ENCODE measurements around the gene DCC. TPM values are rescaled to one million over a fixed set of nuclear protein-coding genes. Genes with fewer than 3 reads are reported as not detected.
A peak's percentile ranks its signal among the peaks of the same experiment; 100 is the strongest.

Gene DCC
- total and polyA plus RNA-seq, 5 donors from 2014 or later = not detected

- Mint-ChIP-seq H3K36me3 (no peaks in the 10 kb centered on the region), H3K27ac (no peak overlapping the region), H3K9me3 (peaks cover 0 to 4% (median 1%) of the 10 kb centered on the region in 7 donors), H3K4me1 (no peaks in the 10 kb centered on the region), H3K27me3 (no peaks in the 10 kb centered on the region), H3K4me3 (no peak overlapping the region)
- Histone ChIP-seq H3K9me3 (ENCODE audit: control insufficient read depth in 2 of 2, low read length in 2 of 2) (no peaks in the 10 kb centered on the region), H3K27me3 (ENCODE audit: control insufficient read depth, insufficient read depth, low read length) (no peaks in the 10 kb centered on the region), H3K27ac (ENCODE audit: insufficient read depth, low read length, poor library complexity, severe bottlenecking) (no peak overlapping the region), H3K4me3 (ENCODE audit: low read depth, low read length) (no peak overlapping the region), H3K4me1 (ENCODE audit: control insufficient read depth, insufficient read depth, low read length, poor library complexity, severe bottlenecking) (no peaks in the 10 kb centered on the region), H3K36me3 (ENCODE audit: control insufficient read depth, insufficient read depth, low read length) (no peaks in the 10 kb centered on the region)
- no peak for DNase-seq
- no peak for ATAC-seq (ENCODE audit: low read depth in 2 of 2)
Measured at GRCh38 chr18:52914148-52914547, 574.2 kb downstream of the DCC start.

GRCh38 chr18:52920665-52921064 lies 580.7 kb downstream of the DCC start:
- peaks cover 0 to 6% (median 3%) of the 10 kb centered on the region in 7 donors for H3K9me3 Mint-ChIP-seq
- Histone ChIP-seq H3K27me3 (ENCODE audit: control insufficient read depth, insufficient read depth, low read length) (no peaks in the 10 kb centered on the region), H3K4me1 (ENCODE audit: control insufficient read depth, insufficient read depth, low read length, poor library complexity, severe bottlenecking) (no peaks in the 10 kb centered on the region), H3K4me3 (ENCODE audit: low read depth, low read length) (no peak overlapping the region), H3K27ac (ENCODE audit: insufficient read depth, low read length, poor library complexity, severe bottlenecking) (no peak overlapping the region), H3K36me3 (ENCODE audit: control insufficient read depth, insufficient read depth, low read length) (no peaks in the 10 kb centered on the region), H3K9me3 (ENCODE audit: control insufficient read depth in 2 of 2, low read length in 2 of 2) (no peaks in the 10 kb centered on the region)
- ATAC-seq (ENCODE audit: low read depth in 2 of 2) (no peak), DNase-seq (no peak)
- H3K4me1 Mint-ChIP-seq = no peaks in the 10 kb centered on the region
- H3K36me3 Mint-ChIP-seq = no peaks in the 10 kb centered on the region
- H3K27me3 Mint-ChIP-seq = no peaks in the 10 kb centered on the region
- H3K27ac Mint-ChIP-seq = no peak overlapping the region
- no peak overlapping the region for H3K4me3 Mint-ChIP-seq

GRCh38 chr18:52933356-52933755 lies 593.4 kb downstream of the DCC start:
- no peak for ATAC-seq (ENCODE audit: low read depth in 2 of 2)
- Mint-ChIP-seq H3K27ac (no peak overlapping the region), H3K4me3 (no peak overlapping the region), H3K36me3 (no peaks in the 10 kb centered on the region), H3K4me1 (no peaks in the 10 kb centered on the region), H3K27me3 (no peaks in the 10 kb centered on the region), H3K9me3 (peaks cover 0 to 17% (median 3%) of the 10 kb centered on the region in 7 donors)
- H3K9me3 ChIP-seq (ENCODE audit: control insufficient read depth in 2 of 2, low read length in 2 of 2) = no peaks in the 10 kb centered on the region
- H3K4me3 ChIP-seq (ENCODE audit: low read depth, low read length) = no peak overlapping the region
- no peak overlapping the region for H3K27ac ChIP-seq (ENCODE audit: insufficient read depth, low read length, poor library complexity, severe bottlenecking)
- H3K27me3 ChIP-seq (ENCODE audit: control insufficient read depth, insufficient read depth, low read length) = no peaks in the 10 kb centered on the region
- H3K4me1 ChIP-seq (ENCODE audit: control insufficient read depth, insufficient read depth, low read length, poor library complexity, severe bottlenecking) = no peaks in the 10 kb centered on the region
- H3K36me3 ChIP-seq (ENCODE audit: control insufficient read depth, insufficient read depth, low read length) = no peaks in the 10 kb centered on the region
- no peak for DNase-seq

GRCh38 chr18:52936931-52937330 lies 596.9 kb downstream of the DCC start:
- Histone ChIP-seq H3K27me3 (ENCODE audit: control insufficient read depth, insufficient read depth, low read length) (no peaks in the 10 kb centered on the region), H3K4me1 (ENCODE audit: control insufficient read depth, insufficient read depth, low read length, poor library complexity, severe bottlenecking) (no peaks in the 10 kb centered on the region), H3K9me3 (ENCODE audit: control insufficient read depth in 2 of 2, low read length in 2 of 2) (no peaks in the 10 kb centered on the region), H3K4me3 (ENCODE audit: low read depth, low read length) (no peak overlapping the region), H3K27ac (ENCODE audit: insufficient read depth, low read length, poor library complexity, severe bottlenecking) (no peak overlapping the region), H3K36me3 (ENCODE audit: control insufficient read depth, insufficient read depth, low read length) (no peaks in the 10 kb centered on the region)
- no peak overlapping the region for H3K4me3 Mint-ChIP-seq
- H3K36me3 Mint-ChIP-seq = no peaks in the 10 kb centered on the region
- H3K9me3 Mint-ChIP-seq = peaks cover 2 to 28% (median 4%) of the 10 kb centered on the region in 7 donors
- H3K27ac Mint-ChIP-seq = no peak overlapping the region
- no peak for ATAC-seq (ENCODE audit: low read depth in 2 of 2)
- H3K27me3 Mint-ChIP-seq = no peaks in the 10 kb centered on the region
- no peak for DNase-seq
- no peaks in the 10 kb centered on the region for H3K4me1 Mint-ChIP-seq

- H3K27me3 ChIP-seq (ENCODE audit: control insufficient read depth, insufficient read depth, low read length) = no peaks in the 10 kb centered on the region
Measured at GRCh38 chr18:52937840-52938239, 597.8 kb downstream of the DCC start.

GRCh38 chr18:52945552-52945951 lies 605.6 kb downstream of the DCC start:
- ATAC-seq (ENCODE audit: low read depth in 2 of 2) = no peak
- Mint-ChIP-seq H3K27ac (no peak overlapping the region), H3K27me3 (no peaks in the 10 kb centered on the region)

More at GRCh38 chr18:52937840-52938239, 597.8 kb downstream of the DCC start:
- Mint-ChIP-seq H3K4me3 (peak overlapping the region in 1 of 4 donors; percentile 48), H3K9me3 (peaks cover 2 to 28% (median 4%) of the 10 kb centered on the region in 7 donors), H3K36me3 (no peaks in the 10 kb centered on the region), H3K27me3 (no peaks in the 10 kb centered on the region), H3K4me1 (no peaks in the 10 kb centered on the region), H3K27ac (no peak overlapping the region)
- H3K4me1 ChIP-seq (ENCODE audit: control insufficient read depth, insufficient read depth, low read length, poor library complexity, severe bottlenecking) = no peaks in the 10 kb centered on the region
- ATAC-seq (ENCODE audit: low read depth in 2 of 2) (no peak), DNase-seq (no peak)
- H3K4me3 ChIP-seq (ENCODE audit: low read depth, low read length) = no peak overlapping the region
- no peaks in the 10 kb centered on the region for H3K9me3 ChIP-seq (ENCODE audit: control insufficient read depth in 2 of 2, low read length in 2 of 2)
- no peaks in the 10 kb centered on the region for H3K36me3 ChIP-seq (ENCODE audit: control insufficient read depth, insufficient read depth, low read length)
- no peak overlapping the region for H3K27ac ChIP-seq (ENCODE audit: insufficient read depth, low read length, poor library complexity, severe bottlenecking)

GRCh38 chr18:52948868-52949444 lies 609.0 kb downstream of the DCC start:
- DNase-seq (no peak), ATAC-seq (ENCODE audit: low read depth in 2 of 2) (no peak)
- Histone ChIP-seq H3K4me3 (ENCODE audit: low read depth, low read length) (no peak overlapping the region), H3K9me3 (ENCODE audit: control insufficient read depth in 2 of 2, low read length in 2 of 2) (no peaks in the 10 kb centered on the region), H3K4me1 (ENCODE audit: control insufficient read depth, insufficient read depth, low read length, poor library complexity, severe bottlenecking) (no peaks in the 10 kb centered on the region), H3K27ac (ENCODE audit: insufficient read depth, low read length, poor library complexity, severe bottlenecking) (no peak overlapping the region), H3K36me3 (ENCODE audit: control insufficient read depth, insufficient read depth, low read length) (no peaks in the 10 kb centered on the region), H3K27me3 (ENCODE audit: control insufficient read depth, insufficient read depth, low read length) (no peaks in the 10 kb centered on the region)
- Mint-ChIP-seq H3K4me1 (no peaks in the 10 kb centered on the region), H3K4me3 (no peak overlapping the region), H3K27me3 (no peaks in the 10 kb centered on the region), H3K9me3 (peaks cover 2 to 7% (median 5%) of the 10 kb centered on the region in 7 donors), H3K27ac (no peak overlapping the region), H3K36me3 (no peaks in the 10 kb centered on the region)

More at GRCh38 chr18:52945552-52945951, 605.6 kb downstream of the DCC start:
- no peaks in the 10 kb centered on the region for H3K4me1 ChIP-seq (ENCODE audit: control insufficient read depth, insufficient read depth, low read length, poor library complexity, severe bottlenecking)
- no peaks in the 10 kb centered on the region for H3K27me3 ChIP-seq (ENCODE audit: control insufficient read depth, insufficient read depth, low read length)
- H3K27ac ChIP-seq (ENCODE audit: insufficient read depth, low read length, poor library complexity, severe bottlenecking) = no peak overlapping the region
- no peaks in the 10 kb centered on the region for H3K36me3 ChIP-seq (ENCODE audit: control insufficient read depth, insufficient read depth, low read length)
- H3K9me3 Mint-ChIP-seq = peaks cover 3 to 6% (median 5%) of the 10 kb centered on the region in 7 donors
- H3K4me1 Mint-ChIP-seq = no peaks in the 10 kb centered on the region
- H3K4me3 Mint-ChIP-seq = no peak overlapping the region
- H3K4me3 ChIP-seq (ENCODE audit: low read depth, low read length) = no peak overlapping the region
- no peaks in the 10 kb centered on the region for H3K36me3 Mint-ChIP-seq
- no peak for DNase-seq
- H3K9me3 ChIP-seq (ENCODE audit: control insufficient read depth in 2 of 2, low read length in 2 of 2) = no peaks in the 10 kb centered on the region

- Mint-ChIP-seq H3K4me3 (no peak overlapping the region), H3K36me3 (no peaks in the 10 kb centered on the region), H3K4me1 (no peaks in the 10 kb centered on the region), H3K27ac (no peak overlapping the region), H3K27me3 (no peaks in the 10 kb centered on the region), H3K9me3 (peaks cover 0 to 7% (median 3%) of the 10 kb centered on the region in 7 donors)
- no peaks in the 10 kb centered on the region for H3K4me1 ChIP-seq (ENCODE audit: control insufficient read depth, insufficient read depth, low read length, poor library complexity, severe bottlenecking)
- no peaks in the 10 kb centered on the region for H3K27me3 ChIP-seq (ENCODE audit: control insufficient read depth, insufficient read depth, low read length)
- H3K9me3 ChIP-seq (ENCODE audit: control insufficient read depth in 2 of 2, low read length in 2 of 2) = no peaks in the 10 kb centered on the region
- DNase-seq (no peak), ATAC-seq (ENCODE audit: low read depth in 2 of 2) (no peak)
- no peak overlapping the region for H3K4me3 ChIP-seq (ENCODE audit: low read depth, low read length)
- no peaks in the 10 kb centered on the region for H3K36me3 ChIP-seq (ENCODE audit: control insufficient read depth, insufficient read depth, low read length)
- no peak overlapping the region for H3K27ac ChIP-seq (ENCODE audit: insufficient read depth, low read length, poor library complexity, severe bottlenecking)
Measured at GRCh38 chr18:52950155-52950554, 610.2 kb downstream of the DCC start.
